Measurements from ENCODE around the gene RNF157. TPM values are rescaled to one million over a fixed set of nuclear protein-coding genes. Genes with fewer than 3 reads are reported as not detected.

Gene RNF157
- total and polyA plus RNA-seq, 10 of the 15 experiments (the other 5 are each of a cell fraction or from before 2014, with no cell fraction given): 1.4 to 15.9 (median 9.6) TPM

- CTCF ChIA-PET: interaction anchor here (0.7 to 1.3 kb wide), 2 partner anchors 109 to 216 kb away, joined by 4 read pairs; no protein-coding TSS in a partner anchor
- intact Hi-C loops (cut with micrococcal nuclease; ENCODE audit: unreplicated experiment): no loop called here
Measured at GRCh38 chr17:76170114-76170513, 70.2 kb downstream of the RNF157 start.

More at GRCh38 chr17:76170114-76170513, 70.2 kb downstream of the RNF157 start:
- ChIA-PET POLR2A (interaction anchor here (0.7 kb wide), 1 partner anchor 109 kb away, joined by 6 read pairs; no protein-coding TSS in a partner anchor), SMC1A (ENCODE audit: uncharacterized antibody, unreplicated experiment) (interaction anchor here (0.8 to 4.3 kb wide), 6 partner anchors 10 to 110 kb away, joined by 3 to 22 read pairs (median 3); no protein-coding TSS in a partner anchor), RAD21 (ENCODE audit: unreplicated experiment) (no interaction called here)
- WGBS (ENCODE audit: insufficient coverage, insufficient replicate concordance, low lambda C conversion rate, missing lambda C conversion rate): 36% methylated on average over 1 of the region's 1 CpG
- H3K27ac ChIP-seq (ENCODE audit: control insufficient read depth, insufficient read depth): no peak overlapping the region
- H3K36me3 ChIP-seq (ENCODE audit: control insufficient read depth in 2 of 2, insufficient read depth in 2 of 2, low read length in 1 of 2): no peaks in the 10 kb centered on the region
- FAIRE-seq: no peak
- no peaks in the 10 kb centered on the region for H3K79me2 ChIP-seq (ENCODE audit: control insufficient read depth, insufficient read depth, low read length)
- TF ChIP-seq CUX1 (IDR thresholded peaks at IDR 0.05; ENCODE audit: insufficient replicate concordance, low read depth, low read length): no peak
- no peak for TF ChIP-seq BHLHE40 (IDR thresholded peaks at IDR 0.05; ENCODE audit: borderline replicate concordance in 1 of 2, low read depth in 2 of 2, low read length in 1 of 2)
- no peak for TF ChIP-seq NFYB (IDR thresholded peaks at IDR 0.05; ENCODE audit: insufficient read depth, low read depth, low read length)
- TF ChIP-seq FOXK2 (IDR thresholded peaks at IDR 0.05): no peak
- TF ChIP-seq YBX1 (IDR thresholded peaks at IDR 0.05): no peak
- no peak for TF ChIP-seq NRF1 (conservative IDR thresholded peaks at IDR 0.05; ENCODE audit: low read depth, low read length)
- no peak for TF ChIP-seq ZNF24 (IDR thresholded peaks at IDR 0.05)
- no peak for TF ChIP-seq FOXM1 (IDR thresholded peaks at IDR 0.05; ENCODE audit: low read depth, low read length)
- no peak for TF ChIP-seq GABPA (IDR thresholded peaks at IDR 0.05; ENCODE audit: low read depth)
- TF ChIP-seq NR2C2 (IDR thresholded peaks at IDR 0.05; ENCODE audit: borderline replicate concordance, control insufficient read depth, insufficient read length, low read depth): no peak
- TF ChIP-seq HCFC1 (IDR thresholded peaks at IDR 0.05; ENCODE audit: low read length): no peak
- TF ChIP-seq USF2 (IDR thresholded peaks at IDR 0.05; ENCODE audit: borderline replicate concordance, low read depth, low read length): no peak
- no peak for TF ChIP-seq ZBTB33 (IDR thresholded peaks at IDR 0.05)
- no peak for TF ChIP-seq ASH2L (IDR thresholded peaks at IDR 0.05; ENCODE audit: borderline replicate concordance, low read depth)
- no peak for TF ChIP-seq RAD51 (IDR thresholded peaks at IDR 0.05)
- no peak for TF ChIP-seq SP1 (IDR thresholded peaks at IDR 0.05; ENCODE audit: low read depth, low read length)
- TF ChIP-seq POU2F2 (IDR thresholded peaks at IDR 0.05; ENCODE audit: borderline replicate concordance, low read depth, low read length): no peak
- no peak for TF ChIP-seq PAX8 (IDR thresholded peaks at IDR 0.05)
- no peak for TF ChIP-seq JUND (IDR thresholded peaks at IDR 0.05; ENCODE audit: low read depth, low read length)
- no TSS peak for BruUV-seq (replicated peaks)
- no peak for DNase-seq (ENCODE audit: low read depth, low spot score)
- H3K4me1 ChIP-seq (ENCODE audit: control insufficient read depth, insufficient read depth, low read length): no peaks in the 10 kb centered on the region
- in situ Hi-C loops (cut with MboI): no loop called here
- H3K9ac ChIP-seq (ENCODE audit: control insufficient read depth, insufficient read depth, low read length): no peak overlapping the region
- H3K4me2 ChIP-seq (ENCODE audit: control insufficient read depth, insufficient read depth): no peak overlapping the region
- no peaks in the 10 kb centered on the region for H3K9me3 ChIP-seq (replicated peaks; ENCODE audit: control insufficient read depth, insufficient read depth, low read length)
- no peaks in the 10 kb centered on the region for H4K20me1 ChIP-seq (ENCODE audit: control insufficient read depth, insufficient read depth)
- ATAC-seq: no peak
- H2AFZ ChIP-seq (ENCODE audit: control insufficient read depth, low read depth, low read length): no peak overlapping the region
- no peaks in the 10 kb centered on the region for H3K27me3 ChIP-seq (replicated peaks in 1 of 2; ENCODE audit: control insufficient read depth in 2 of 2, insufficient read depth in 2 of 2, low read length in 1 of 2)
- no peak overlapping the region for H3K4me3 ChIP-seq

Measured in GM12878 (cell line).